ENCODE data around the gene CACNB1.

The CACNB1 gene

GRCh38 chr17:39225308-39225958 lies 28.0 kb upstream of the CACNB1 start, which contains the start of gene STAC2:
Gene STAC2, minus strand, starts transcription at chr17:39225945. Its CDS starts 443 bp downstream, at chr17:39225502.
- peak within 1 kb of the TSS; percentile 44 for H3K4me3 ChIP-seq (ENCODE audit: control insufficient read depth, low read depth, low read length)
- TF ChIP-seq CTCF (IDR thresholded peaks at IDR 0.05; ENCODE audit: control insufficient read depth, insufficient read depth, low read depth, low read length, missing control alignments): no peak
- DNase-seq (ENCODE audit: low read depth): no peak

- TF ChIP-seq CTCF (IDR thresholded peaks at IDR 0.05; ENCODE audit: control insufficient read depth, insufficient read depth, low read depth, low read length, missing control alignments): no peak
- no peak overlapping the region for H3K4me3 ChIP-seq (ENCODE audit: control insufficient read depth, low read depth, low read length)
- no peak for DNase-seq (ENCODE audit: low read depth)
Measured at GRCh38 chr17:39224778-39225307, 27.4 kb upstream of the CACNB1 start.

- no peak overlapping the region for H3K4me3 ChIP-seq (ENCODE audit: control insufficient read depth, low read depth, low read length)
- no peak for DNase-seq (ENCODE audit: low read depth)
- no peak for TF ChIP-seq CTCF (IDR thresholded peaks at IDR 0.05; ENCODE audit: control insufficient read depth, insufficient read depth, low read depth, low read length, missing control alignments)
Measured at GRCh38 chr17:39223907-39224777, 26.7 kb upstream of the CACNB1 start.

GRCh38 chr17:39222866-39223834 lies 25.7 kb upstream of the CACNB1 start:
- no peak for TF ChIP-seq CTCF (IDR thresholded peaks at IDR 0.05; ENCODE audit: control insufficient read depth, insufficient read depth, low read depth, low read length, missing control alignments)
- DNase-seq (ENCODE audit: low read depth): no peak
- H3K4me3 ChIP-seq (ENCODE audit: control insufficient read depth, low read depth, low read length): no peak overlapping the region

- no peak overlapping the region for H3K4me3 ChIP-seq (ENCODE audit: control insufficient read depth, low read depth, low read length)
- no peak for DNase-seq (ENCODE audit: low read depth)
- no peak for TF ChIP-seq CTCF (IDR thresholded peaks at IDR 0.05; ENCODE audit: control insufficient read depth, insufficient read depth, low read depth, low read length, missing control alignments)
Measured at GRCh38 chr17:39222151-39222550, 24.7 kb upstream of the CACNB1 start.

GRCh38 chr17:39221572-39221971 lies 24.1 kb upstream of the CACNB1 start:
- no peak for DNase-seq (ENCODE audit: low read depth)
- TF ChIP-seq CTCF (IDR thresholded peaks at IDR 0.05; ENCODE audit: control insufficient read depth, insufficient read depth, low read depth, low read length, missing control alignments): no peak
- H3K4me3 ChIP-seq (ENCODE audit: control insufficient read depth, low read depth, low read length): no peak overlapping the region
